Heart right ventricle (tissue), 16 donors: ENCODE data around the gene SERINC2. TPM values are rescaled to one million over a fixed set of nuclear protein-coding genes. Genes with fewer than 3 reads are reported as not detected.

Experiments
- ATAC-seq, 8 donors: fragments of 200-7000 bp; cut with Tn5 transposase; one replicate each; pipeline ENCODE4 v1.9.1; 2020; ENCODE audit warnings: mild to moderate bottlenecking in 8 of 8, moderate library complexity in 8 of 8, moderate number of reproducible peaks in 1 of 8
- DNase-seq, 2 donors: peaks; one replicate each; pipeline ENCODE4 v3.0.0-alpha.2; 2020
- H3K27ac ChIP-seq, 10 donors: fragments of 200-600 bp; sonication (generic) in 2 of 10; one replicate each; pipeline versions ENCODE4 v1.5.0 to v1.8.0; 2020 to 2022; ENCODE audit warnings: mild to moderate bottlenecking in 3 of 10
- H3K27me3 ChIP-seq, 7 donors: fragments of 200-600 bp; one replicate each; pipeline ENCODE4 v1.8.0; 2021 to 2022; ENCODE audit warnings: mild to moderate bottlenecking in 2 of 7
- H3K36me3 ChIP-seq, 9 donors: fragments of 200-600 bp; sonication (generic) in 1 of 9; one replicate each; pipeline versions ENCODE4 v1.5.0 to v1.8.0; 2020 to 2022; ENCODE audit warnings: mild to moderate bottlenecking in 2 of 9
- H3K4me1 ChIP-seq, 9 donors: fragments of 200-600 bp; sonication (generic) in 1 of 9; one replicate each; pipeline versions ENCODE4 v1.5.0 to v1.8.0; 2020 to 2022; ENCODE audit warnings: mild to moderate bottlenecking in 4 of 9
- H3K4me3 ChIP-seq, 10 donors: fragments of 200-600 bp; sonication (generic) in 2 of 10; one replicate each; pipeline versions ENCODE4 v1.5.0 to v1.8.0; 2020 to 2022; ENCODE audit warnings: mild to moderate bottlenecking in 7 of 10, moderate library complexity in 2 of 10
- H3K9me3 ChIP-seq, 11 donors: fragments of 200-600 bp in 10 of 11; sonication (generic) in 2 of 11; one replicate each; pipeline versions ENCODE4 v1.5.0 to v1.8.0; 2013 to 2022; ENCODE audit warnings: mild to moderate bottlenecking in 2 of 11, control low read depth in 1 of 11, moderate library complexity in 1 of 11
- CTCF ChIP-seq, 9 donors: fragments of 200-600 bp; sonication (generic) in 2 of 9; IDR thresholded peaks; one replicate each; pipeline versions ENCODE4 v1.5.0 to v1.8.0; 2021 to 2022; ENCODE audit warnings: antibody characterized with exemption in 9 of 9, mild to moderate bottlenecking in 5 of 9, moderate library complexity in 1 of 9
- WGBS, 2 donors: extraction: QIAGEN DNeasy Blood & Tissue Kit; methylation state at CpG; one replicate each; pipeline ENCODE4 v1.1.7; 2013; ENCODE audit warnings: inconsistent platforms in 1 of 2; 5-methylcytosine and 5-hydroxymethylcytosine counted together
- intact Hi-C, 10 donors: fragments of 100-400 bp; cut with DNase I; formaldehyde crosslinking; loops; one replicate each; pipeline versions ENCODE4 v1.11.1 to v1.14.2; 2022
- polyA plus RNA-seq, 2 donors: library from polyadenylated mRNA; stranded (reverse); fragments of 200-250 nt; gene quantifications; one replicate each; pipeline ENCODE4 v1.2.3, GENCODE V29; 2013
- total RNA-seq, 10 donors: library from RNA; stranded (reverse); fragmentation: NEBNext Ultra II Directional in 3 of 10; extraction: Animal tissue kit (Norgen Biotek cat#: 25700) in 3 of 10; gene quantifications; one replicate each; pipeline versions ENCODE4 v1.2.1 to v1.2.4, GENCODE V29; 2021 to 2023
- donor health status: Arrhythmogenic right ventricular cardiomyopathy.
- donor health status: ischemic (EF 13 %, LVEDD 7.1; RV severe dilation, severe dysfunction).
- donor health status: healthy with polysubstance abuse.
- donor health status: DM: no; HTN: yes; CAD: no.
- donor health status: DM: no; HTN: no; CAD: no.
- donor health status: ischemic (EF 25% LVEDD 6.9; RV normal size, moderate dysfunction).
- donor health status: ischemic (EF 25% LVEDD 5.7; RV mildly dilated, moderate dysfunction).
- donor health status: healthy.
- donor health status: DM: yes; HTN: yes; CAD: no.
- donor health status: Ischemic cardiomyopathy.
- donor health status: ischemic (EF 35%, LVEDD 5.7; RV mildly dilated, moderate dysfunction).
- donor health status: nonischemic (EF 11% LVEDD 7.7; RV severe dilation, severe dysfunction).
- donor health status: DM: yes; HTN: yes; CAD: no.
- donor health status: PGD.
- donor health status: ischemic (EF 29% LVEDD 5.4; RV normal size, mild dysfunction).
- donor health status: nonischemic (EF 23%, LVEDD 6.1; RV moderate dilation, normal function).

SERINC2 gene
- total and polyA plus RNA-seq, 12 donors, result 0.71 to 7.6 (median 1.9) TPM

- Histone ChIP-seq H3K27me3 (peaks cover 0 to 6% (median 0%) of the 10 kb centered on the region in 7 donors), H3K4me1 (peaks cover 0 to 3% (median 0%) of the 10 kb centered on the region in 9 donors), H3K4me3 (no peak overlapping the region), H3K9me3 (peaks cover 0 to 11% (median under 1%) of the 10 kb centered on the region in 11 donors), H3K27ac (no peak overlapping the region), H3K36me3 (no peaks in the 10 kb centered on the region)
- DNase-seq (no peak), ATAC-seq (no peak)
- 62 to 63% methylated on average over 3 of the region's 3 CpGs for WGBS, 2 donors
- no peak for TF ChIP-seq CTCF (IDR thresholded peaks at IDR 0.05)
- intact Hi-C loops, result no loop called here
Measured at GRCh38 chr1:31445951-31446350, 32.9 kb downstream of the SERINC2 start.

GRCh38 chr1:31447210-31447609, 34.2 kb downstream of the SERINC2 start:
- DNase-seq, result no peak
- no peak overlapping the region for H3K4me3 ChIP-seq
- intact Hi-C loops, result no loop called here
- WGBS, 2 donors, result 65 to 72% methylated on average over 9 of the region's 9 CpGs
- ATAC-seq, result no peak
- no peak overlapping the region for H3K27ac ChIP-seq
- no peak for TF ChIP-seq CTCF (IDR thresholded peaks at IDR 0.05)
- no peaks in the 10 kb centered on the region for H3K36me3 ChIP-seq
- peaks cover 0 to 21% (median 3%) of the 10 kb centered on the region in 11 donors for H3K9me3 ChIP-seq
- peaks cover 0 to 6% (median 0%) of the 10 kb centered on the region in 7 donors for H3K27me3 ChIP-seq
- peaks cover 0 to 3% (median 0%) of the 10 kb centered on the region in 9 donors for H3K4me1 ChIP-seq

GRCh38 chr1:31453384-31454079, 40.5 kb downstream of the SERINC2 start:
- DNase-seq, result no peak

More at GRCh38 chr1:31453384-31454079, 40.5 kb downstream of the SERINC2 start:
- Histone ChIP-seq H3K27ac (no peak overlapping the region), H3K4me3 (no peak overlapping the region), H3K36me3 (no peaks in the 10 kb centered on the region), H3K9me3 (peaks cover 0 to 72% (median 20%) of the 10 kb centered on the region in 11 donors), H3K4me1 (no peaks in the 10 kb centered on the region), H3K27me3 (peaks cover 0 to 11% (median 8%) of the 10 kb centered on the region in 7 donors)
- no peak for ATAC-seq
- no peak for TF ChIP-seq CTCF (IDR thresholded peaks at IDR 0.05)
- 73 to 84% methylated on average over 8 of the region's 8 CpGs for WGBS, 2 donors
- intact Hi-C loops, result no loop called here
